ENCODE measurements around the gene PRRC1.
"Not testable (repeated sequence)": the region's sequence is repeated elsewhere in the genome, so short reads cannot be mapped to it uniquely, and the experiment has no call there.

PRRC1 gene

DNA sequence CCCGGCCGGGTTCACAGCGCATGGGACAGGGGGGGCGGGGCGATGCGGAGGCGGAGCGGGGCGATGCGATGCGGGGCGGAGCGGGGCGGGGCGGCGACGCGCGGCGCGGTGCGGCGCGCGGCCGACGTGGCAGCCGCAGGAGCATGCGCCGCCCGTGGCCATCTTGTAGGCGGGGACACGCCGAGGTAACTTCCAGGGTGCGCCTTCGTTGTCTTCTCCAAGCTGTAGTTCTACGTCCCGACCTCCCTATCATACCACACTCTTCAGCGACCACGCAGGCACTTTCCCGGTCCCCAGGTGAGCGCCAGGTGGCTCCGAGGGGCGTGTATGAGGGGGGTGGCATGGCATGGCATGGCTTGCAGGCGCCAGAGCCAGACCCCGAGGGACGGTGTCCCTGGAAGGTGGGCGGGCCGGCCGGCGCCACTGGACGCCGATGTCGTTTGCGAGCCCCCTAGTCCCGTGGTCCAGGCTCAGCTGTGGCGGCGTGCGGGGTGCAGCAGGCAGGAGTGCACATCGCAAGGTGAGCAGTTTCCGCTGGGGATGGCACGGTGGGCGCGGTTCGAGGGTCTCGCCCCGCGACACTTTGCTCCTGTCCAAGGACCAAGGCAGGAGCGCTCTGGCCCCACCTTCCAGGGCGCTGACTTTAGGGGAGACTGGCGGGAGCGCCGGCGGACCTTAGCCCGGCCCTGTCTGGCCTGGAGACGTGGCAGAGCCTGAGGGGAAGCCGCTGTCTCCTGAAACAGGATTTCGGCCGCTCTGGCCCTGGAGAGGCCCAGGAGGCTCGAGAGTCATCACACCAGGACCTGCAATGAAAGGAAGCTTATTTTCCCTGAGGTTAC is at the start of gene PRRC1:
PRRC1 (plus strand) TSS at position 161 of the 839 bp plus-strand sequence. CDS start 5,840 bp downstream, outside the sequence.
- peak; percentile 65 for DNase-seq

DNA sequence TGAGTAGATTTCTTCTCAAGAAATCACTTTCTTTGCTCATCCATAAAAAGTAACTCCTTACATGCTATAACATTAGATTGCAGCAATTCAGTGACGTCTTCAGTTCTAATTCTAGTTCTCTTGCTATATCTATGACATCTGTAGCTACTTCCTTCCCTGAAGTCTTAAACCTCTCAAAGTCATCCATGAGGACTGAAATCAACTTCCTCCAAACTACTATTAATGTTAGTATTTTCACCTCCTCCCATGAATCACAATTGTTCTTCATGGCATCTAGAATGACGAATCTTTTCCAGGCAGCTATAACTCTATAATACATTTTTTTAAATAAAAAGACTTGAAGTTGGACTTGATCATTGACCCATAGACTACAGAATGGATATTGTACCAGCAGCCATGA is 46.2 kb upstream of the PRRC1 start:
- no peak for DNase-seq

DNA sequence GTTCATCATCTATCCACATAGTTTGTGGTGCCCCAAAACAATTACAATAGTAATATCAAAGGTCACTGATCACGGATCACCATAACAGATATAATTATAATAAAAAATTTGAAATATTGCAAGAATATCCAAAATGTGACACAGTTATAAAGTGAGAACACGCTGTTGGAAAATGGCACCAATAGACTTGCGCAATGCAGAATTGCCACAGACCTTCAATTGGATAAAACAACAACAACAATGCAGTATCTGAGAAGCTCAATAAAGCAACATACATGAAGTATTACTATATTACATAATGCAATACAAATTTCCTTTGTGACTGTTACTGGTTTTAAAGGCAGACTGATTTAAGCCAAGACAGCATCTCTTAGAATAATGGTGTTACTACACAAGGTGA is 44.7 kb upstream of the PRRC1 start:
- no peak for DNase-seq

DNA sequence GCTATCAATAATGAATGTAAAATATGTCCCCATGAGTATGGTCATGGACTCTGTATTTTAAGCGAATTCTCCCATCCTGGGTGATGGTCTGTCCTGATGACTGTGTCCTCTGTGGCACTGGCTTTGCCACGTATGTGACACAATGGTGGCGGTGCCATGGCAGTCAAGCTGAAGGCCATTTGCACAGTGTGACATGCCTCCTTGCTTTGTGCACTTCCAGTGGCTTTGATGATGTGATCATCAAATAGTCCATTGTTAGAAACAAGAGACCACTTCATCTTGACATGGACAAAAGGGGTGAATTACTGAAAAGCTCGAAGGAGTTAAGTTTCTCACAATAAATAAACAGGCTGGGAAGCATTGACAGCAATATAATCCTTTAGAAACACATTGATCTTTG is 31.0 kb upstream of the PRRC1 start:
- no peak for DNase-seq

DNA sequence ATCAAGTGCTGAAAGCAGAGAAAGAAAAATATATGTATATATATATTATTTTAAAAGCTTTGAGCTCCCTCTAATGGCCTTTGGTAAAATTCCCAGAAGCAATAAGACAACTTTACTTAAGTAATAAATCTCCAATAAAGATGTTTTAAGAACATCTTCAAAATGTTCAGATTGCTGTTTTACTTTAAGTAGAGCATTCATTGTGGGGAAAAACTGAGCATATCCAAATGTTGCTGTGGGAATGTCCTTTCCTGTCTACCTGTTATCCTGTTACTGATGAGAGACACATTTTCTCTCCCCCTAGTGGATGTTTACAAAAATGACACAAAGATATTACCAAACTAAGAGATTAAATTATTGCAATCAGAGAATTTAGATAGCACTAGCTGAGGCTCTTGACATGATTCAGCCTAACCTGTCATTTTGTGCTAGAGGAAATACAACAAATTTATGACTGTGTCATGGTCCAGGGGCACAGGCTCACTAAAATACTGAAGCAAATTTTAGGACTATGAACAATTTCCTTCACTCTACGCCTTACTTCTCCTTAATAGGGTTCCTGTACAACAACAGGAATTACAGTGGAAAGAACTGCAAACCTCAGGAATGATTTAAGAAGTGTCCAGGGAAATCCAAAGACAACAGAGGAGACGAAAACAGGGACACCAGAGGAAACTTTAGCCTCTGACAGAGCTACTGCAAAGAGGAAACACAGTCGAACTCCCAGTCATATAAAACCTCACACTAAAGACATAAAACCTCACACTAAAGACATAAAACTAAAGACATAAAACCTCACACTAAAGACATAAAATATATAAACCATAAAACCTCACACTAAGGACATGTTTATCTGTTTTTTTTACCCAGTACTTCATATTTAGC is 24.3 kb upstream of the PRRC1 start:
- peak; percentile 59 for DNase-seq

DNA sequence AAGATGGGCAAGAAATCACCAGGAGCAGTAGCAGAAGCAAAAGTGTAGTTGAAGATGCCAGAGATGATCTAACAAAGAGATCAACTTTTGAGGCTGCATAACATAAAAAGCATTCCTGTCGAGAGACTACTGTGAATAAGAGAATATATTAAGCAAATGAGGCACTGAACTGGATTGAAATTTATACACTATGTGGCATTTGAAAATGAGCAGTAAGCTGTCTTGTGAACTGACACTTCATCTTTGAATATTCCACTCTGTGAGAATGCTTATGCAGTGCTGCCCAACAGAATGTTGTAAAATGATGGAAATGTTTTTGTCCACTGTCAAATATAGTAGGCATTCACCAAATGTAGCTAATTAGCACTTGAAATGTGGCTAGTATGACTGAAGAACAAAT is 18.9 kb upstream of the PRRC1 start:
- DNase-seq, result no peak

DNA sequence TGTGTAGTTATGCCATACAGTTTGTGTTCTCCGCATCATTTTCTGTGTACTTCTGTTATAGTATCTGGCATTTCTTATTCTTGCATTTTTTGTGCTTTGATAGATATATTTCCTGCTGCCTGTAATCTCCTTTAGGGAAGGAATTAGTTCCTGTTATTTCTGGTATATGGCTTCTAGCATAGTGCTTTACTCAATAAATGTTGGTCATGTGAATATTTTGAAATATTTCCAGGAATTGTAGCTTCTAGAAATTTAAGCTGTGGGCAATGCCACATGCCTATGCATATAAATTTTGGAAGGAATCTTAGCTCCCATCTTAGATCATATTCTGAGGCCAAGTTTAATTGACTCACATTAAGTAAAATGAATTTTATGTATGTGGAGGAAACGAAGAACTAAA is 11.5 kb upstream of the PRRC1 start:
- no peak for DNase-seq

DNA sequence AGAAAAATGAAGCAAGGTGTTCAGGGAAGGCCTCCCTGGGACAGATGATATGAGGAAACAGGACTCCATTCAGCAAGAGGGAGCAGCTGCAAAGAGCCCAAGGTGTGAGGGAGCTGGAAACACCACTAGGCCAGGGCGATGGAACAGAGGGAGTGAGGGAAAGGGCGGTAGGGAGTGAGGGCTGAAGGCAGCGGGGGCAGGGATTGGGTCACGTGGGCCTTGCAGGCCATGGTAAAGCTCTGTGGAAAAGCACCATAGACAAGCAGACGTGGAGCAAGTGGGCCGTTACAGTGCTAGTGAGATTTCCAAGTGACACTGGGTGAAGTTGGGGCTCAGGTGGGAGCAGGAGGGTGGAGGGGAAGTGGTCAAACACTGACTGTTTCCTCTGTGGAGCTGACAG is 10.8 kb upstream of the PRRC1 start:
- DNase-seq, result no peak

DNA sequence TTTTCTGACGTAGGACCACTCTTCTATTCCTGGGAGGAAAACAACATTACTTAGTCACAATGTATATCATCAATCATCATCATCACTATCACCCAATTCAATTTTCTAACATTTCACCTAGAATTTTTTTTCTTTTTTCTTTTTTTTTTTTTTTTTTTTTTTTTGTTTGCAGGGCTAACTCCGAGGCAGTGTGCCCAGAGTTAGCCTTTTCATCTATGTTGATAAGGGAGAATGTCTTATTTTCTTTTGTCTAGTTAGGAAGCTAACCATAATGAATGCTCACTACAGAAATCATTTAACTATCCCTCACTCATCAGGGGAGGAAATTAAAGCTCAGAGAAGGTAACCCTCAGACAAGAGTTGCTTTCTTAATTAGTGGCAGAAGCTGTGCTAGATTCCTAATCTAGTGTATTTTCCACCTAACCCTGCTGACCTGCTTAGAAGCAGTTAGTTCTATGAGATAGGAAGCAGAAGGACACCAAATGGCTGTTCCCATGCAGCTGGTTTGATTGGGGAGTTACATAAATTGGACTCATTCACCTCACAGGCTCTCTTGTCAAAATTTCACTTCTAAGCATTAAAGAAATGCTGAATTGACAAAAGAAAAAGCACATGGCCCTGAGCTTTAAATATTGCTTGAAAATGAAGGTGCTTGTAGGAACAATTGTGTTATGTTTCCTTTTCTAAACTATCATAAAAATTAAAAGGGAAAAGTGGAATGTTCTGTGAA is 8.6 kb upstream of the PRRC1 start:
- DNase-seq, result no peak

DNA sequence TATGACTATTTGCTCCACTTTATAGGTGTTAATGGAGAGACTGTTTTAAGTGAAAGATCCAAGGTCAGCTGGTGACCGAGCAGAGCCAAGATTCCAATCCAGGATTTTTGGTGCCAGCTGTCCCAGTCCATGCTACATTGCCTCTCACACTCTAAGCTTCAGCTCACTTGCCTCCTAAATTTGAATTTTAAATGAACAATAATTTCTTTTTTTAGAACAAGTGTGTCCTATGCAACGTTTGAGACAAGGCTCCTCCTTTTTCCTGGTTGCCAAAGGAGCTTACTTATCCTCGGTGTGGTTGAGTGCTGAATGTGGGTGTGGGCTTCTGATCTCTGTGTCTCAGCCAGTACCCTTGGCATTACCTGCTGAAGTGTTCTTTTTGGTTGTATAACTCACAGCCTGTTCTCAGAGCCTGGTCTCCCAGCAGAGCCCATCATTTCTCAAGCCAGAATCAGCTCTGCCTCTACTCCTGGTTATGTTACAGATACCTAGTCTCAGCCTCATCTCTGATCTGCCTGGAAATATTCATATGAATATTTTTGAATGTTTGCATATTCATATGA is 4.0 kb upstream of the PRRC1 start:
- DNase-seq, result no peak

DNA sequence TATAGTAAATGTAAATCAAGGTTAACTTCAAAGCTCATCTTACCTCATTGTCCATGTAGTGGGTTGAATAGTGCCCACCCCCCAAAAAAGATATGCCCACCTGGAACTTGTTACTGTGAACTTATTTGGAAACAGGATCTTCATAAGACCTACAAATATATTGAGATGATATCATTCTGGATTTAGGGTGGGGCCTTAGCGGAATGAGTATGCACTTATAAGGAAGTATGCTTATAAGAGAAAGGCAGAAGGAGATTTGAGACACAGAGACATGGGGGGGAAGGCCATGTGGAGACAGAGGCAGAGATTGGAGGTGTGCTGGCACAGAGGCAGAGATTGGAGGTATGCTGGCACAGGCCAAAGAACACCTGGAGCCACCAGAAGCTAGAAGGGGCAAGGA is 2.6 kb upstream of the PRRC1 start:
- DNase-seq, result no peak

DNA sequence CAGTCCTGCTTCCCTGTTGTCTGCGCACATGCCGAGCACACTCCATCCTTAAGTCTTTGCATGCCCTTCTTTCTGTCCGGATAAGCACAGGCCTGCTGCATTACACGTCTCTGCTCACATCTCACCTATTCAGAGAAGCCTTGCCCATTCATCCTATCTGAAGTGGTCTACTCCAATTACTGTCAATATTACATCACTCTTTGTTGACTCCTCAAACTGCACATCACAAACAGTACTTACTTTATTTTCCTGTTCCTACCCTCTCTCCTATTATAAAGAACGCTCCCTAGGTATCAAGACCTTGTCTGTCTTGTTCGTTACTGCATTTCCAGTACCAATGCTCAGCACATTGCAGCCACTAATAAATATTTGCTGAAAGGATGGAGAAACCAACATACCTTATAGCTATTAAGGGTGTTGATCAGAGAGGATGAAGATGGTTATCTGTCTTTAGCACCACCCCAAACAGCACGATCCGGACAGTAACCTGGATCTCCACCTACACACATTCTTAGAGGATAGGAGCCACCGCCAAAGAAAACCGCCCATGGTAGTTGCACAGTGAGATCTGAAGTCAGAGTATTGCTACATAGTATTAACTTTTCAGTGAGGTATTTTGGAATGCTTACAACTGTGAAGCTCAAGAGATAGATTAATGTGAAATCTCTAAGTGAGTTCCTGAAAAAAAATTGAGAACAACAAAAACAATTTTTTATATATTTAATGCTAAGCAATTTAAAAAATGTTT is 1.6 kb upstream of the PRRC1 start:
- DNase-seq, result no peak

DNA sequence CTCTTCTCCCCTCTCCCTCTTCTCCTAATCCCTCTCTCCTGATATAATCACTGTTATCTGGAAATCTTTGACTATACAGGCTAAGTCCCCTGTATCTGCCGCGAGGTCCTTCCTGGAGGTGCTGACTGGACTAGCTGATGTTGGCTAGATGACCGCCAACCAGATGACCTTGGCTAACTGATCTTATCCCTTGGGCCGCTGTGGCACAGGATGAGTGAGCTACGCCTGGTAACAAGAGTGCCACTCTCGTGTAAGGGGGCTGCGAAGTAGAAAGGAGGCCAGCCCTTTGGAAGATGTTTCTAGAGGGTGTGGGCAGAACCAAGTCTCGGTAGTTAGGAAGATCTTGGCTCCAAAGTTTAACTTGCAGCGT is 345 bp upstream of the PRRC1 start:
- DNase-seq, result no peak

DNA sequence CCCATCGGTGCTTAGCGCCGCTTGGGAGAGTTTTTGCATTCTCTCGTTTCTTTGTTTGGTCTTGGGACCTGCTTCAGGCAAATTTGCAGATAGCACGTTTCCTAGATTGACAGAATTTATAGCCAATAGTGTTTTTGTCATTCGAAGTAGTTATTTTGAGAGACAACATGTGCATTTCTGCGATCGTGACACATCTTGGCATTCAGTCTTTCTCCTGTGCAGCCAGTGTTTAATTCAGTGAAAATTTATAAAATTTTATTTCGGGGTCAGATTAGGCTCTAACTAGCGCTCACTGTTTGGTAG is 830 bp downstream of the PRRC1 start:
- DNase-seq, result no peak

DNA sequence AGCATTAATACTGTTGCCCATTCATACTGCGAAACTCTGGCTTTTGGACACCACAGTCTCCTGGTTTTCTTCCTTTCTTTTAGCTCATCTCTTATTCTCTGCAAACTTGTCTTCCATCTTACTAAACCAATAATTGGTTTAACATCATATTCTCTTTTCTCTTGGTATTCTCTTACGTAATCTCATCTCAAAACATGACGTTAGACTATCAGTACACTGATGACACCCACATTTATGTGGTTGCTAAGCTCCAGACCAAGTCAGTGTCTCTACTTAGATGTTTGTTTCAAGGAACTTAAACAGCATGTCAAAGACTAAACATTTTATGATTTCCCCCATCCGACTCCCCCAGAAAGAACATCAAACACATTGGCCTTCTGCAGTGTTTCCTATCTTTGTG is 2.1 kb downstream of the PRRC1 start:
- no peak for DNase-seq

DNA sequence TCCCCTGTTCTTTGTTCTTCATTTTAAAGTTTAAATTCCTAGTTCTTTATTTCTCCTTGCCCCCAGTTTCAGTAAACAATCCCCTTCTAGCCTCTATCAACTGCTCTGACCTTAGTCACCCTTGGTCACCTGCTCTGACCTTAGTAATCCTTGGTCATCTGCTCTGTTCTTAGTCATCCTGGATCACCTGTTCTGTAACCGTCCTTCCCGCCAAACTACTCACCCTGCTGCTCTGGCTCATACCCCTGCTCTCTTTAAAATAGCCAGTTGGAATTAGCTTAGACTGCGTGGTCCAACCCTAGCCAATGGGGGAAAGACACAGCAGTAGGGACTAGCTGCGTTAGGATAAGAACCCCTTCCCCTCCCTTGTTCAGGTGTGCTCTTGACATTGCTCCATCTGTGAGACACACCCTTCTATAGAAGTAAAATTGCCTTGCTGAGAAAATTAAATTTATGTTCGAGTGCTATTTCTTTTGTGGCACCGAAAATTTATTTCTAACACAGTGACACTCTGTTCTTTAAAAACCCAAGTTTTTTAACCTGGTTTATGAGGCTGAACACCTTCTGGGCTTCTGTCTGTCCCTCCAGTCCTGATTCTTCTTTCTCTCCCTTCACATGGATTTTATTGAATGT is 3.8 kb downstream of the PRRC1 start:
- DNase-seq, result no peak

DNA sequence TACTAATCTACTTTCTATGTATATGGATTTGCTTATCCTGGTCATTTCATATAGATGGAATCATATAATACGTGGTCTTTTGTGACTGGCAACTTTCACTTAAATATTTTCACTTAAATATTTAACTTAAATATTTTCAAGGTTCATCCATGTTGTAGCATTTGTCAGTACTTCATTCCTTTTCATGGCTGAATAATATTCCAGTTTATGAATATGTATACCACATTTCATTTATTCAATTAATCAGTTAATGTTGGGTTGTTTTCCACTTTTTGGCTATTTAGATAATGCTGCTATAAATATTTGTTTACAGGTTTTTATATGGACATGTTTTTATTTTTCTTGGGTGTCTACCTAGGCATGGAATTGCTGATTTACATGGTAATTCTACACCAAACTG is 7.7 kb downstream of the PRRC1 start:
- DNase-seq, result no peak

DNA sequence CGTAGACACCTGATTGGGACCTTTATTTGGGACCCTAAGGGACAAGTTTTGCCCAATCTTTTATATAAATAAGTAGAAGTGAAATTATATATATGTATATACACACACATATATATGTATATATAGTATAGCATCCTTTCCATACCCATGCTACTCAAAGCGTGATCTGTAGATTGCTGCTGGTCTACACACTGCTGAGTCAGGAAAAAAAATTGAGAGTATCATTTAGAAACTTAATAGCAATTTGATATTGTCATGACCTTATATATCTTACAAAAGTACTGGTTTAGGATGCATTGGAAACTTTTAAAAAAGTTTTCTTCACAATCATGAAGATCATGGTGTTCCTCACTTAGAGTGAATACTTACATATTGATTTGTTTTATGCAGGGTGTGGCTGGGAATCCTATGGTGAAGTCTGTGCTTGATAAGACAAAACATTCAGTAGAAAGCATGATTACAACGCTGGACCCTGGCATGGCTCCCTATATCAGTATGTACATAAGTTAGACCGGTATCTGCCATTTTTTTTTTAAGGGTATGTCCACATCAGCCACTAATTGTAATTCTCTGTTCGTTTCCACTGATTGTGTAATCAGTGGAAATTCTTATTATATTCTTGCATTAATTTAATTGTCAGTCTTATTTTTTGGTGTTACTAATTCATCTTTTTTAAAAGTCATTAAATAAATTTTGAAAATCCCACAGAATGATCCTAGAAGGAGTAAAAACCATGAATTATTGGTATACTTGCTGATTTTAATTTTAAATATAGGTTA is 12.7 kb downstream of the PRRC1 start:
- no peak for DNase-seq

DNA sequence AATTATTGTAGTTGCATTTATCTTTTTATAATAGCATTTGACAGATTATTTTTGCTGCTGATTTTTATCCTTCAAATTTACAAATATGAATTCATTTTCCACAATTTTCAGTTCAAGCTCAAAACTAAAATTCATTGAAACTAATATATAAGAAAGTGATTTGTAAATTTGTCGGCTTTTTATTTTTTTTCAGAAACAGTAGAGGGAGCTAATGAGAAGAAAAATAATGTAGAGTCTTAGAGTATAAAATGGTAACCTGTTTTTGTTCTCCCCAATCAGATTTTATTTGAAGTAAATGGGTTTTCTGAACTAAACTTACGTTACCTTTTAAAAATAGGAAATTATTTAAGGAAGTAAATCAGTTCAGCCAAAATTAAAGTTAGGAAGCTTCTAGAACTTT is 19.2 kb downstream of the PRRC1 start:
- DNase-seq, result no peak

DNA sequence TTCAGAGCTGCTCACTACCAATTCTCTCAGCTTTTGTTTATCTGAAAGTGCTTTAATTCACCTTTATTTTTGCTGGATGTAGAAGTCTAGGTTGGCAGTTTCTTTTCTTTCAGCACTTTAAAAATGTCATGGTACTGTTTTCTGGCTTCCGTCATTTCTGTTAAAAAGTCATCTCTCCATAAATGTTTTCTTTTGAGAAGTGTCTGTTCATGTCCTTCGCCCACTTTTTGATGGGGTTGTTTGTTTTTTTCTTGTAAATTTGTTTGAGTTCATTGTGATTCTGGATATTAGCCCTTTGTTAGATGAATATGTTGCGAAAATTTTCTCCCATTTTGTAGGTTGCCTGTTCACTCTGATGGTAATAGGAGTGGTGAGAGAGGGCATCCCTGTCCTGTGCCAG is 23.1 kb downstream of the PRRC1 start:
- DNase-seq, result not testable (repeated sequence)

DNA sequence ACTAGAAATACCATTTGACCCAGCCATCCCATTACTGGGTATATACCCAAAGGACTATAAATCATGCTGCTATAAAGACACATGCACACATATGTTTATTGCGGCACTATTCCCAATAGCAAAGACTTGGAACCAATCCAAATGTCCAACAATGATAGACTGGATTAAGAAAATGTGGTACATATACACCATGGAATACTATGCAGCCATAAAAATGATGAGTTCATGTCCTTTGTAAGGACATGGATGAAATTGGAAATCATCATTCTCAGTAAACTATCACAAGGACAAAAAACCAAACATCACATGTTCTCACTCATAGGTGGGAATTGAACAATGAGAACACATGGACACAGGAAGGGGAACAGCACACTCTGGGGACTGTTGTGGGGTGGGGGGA is 27.8 kb downstream of the PRRC1 start:
- DNase-seq, result not testable (repeated sequence)
